Measurements from ENCODE around the gene NAT14. TPM values are rescaled to one million over a fixed set of nuclear protein-coding genes. Genes with fewer than 3 reads are reported as not detected.

The NAT14 gene
- total and polyA plus RNA-seq, 2 donors (not counting 3 experiments of a cell fraction or from before 2014, with no cell fraction given), result 39.1 to 44.7 TPM

DNA sequence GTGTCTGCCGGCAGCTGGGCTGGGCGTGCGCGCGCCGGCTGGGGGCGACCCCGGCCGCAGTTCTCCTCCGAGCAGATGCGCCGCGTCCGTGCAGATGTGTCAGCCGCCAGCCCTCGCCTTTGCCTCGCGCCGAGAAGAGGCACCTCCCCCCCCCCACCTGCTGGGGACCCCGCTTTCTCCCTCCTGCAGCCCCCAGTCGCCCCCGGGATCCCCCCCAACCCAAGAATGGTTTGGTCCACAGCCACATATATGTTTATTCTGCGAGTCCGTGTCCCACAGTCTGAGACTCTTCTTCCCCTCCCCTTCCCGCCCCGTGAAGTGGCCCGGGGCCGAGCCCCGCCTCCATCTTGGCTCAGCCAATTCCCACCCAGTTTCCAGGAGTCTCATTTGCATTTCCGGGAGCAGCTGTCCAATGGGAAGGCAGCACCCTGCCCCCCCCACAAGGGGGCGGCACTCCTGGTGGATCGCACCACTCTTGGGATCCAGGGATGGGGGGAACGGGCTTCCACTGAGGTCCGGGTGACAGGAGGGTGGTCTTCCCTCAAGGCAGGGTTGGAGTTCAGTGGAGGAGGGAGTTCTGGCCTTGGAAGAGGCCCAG lies 32.1 kb upstream of the NAT14 start:
- no TSS peak for BruUV-seq (replicated peaks)
- Histone ChIP-seq H3K4me1 (ENCODE audit: control insufficient read depth, extremely low read depth, insufficient read depth, low read length) (no peaks in the 10 kb centered on the region), H2AFZ (ENCODE audit: low read depth, low read length) (no peak overlapping the region), H3K9ac (replicated peaks; ENCODE audit: extremely low read depth, insufficient read depth, low read length) (no peak overlapping the region), H3K27ac (ENCODE audit: insufficient read depth, low read depth, low read length) (no peak overlapping the region), H3K79me2 (ENCODE audit: control insufficient read depth, insufficient read depth, low read length) (no peaks in the 10 kb centered on the region), H3K36me3 (ENCODE audit: control insufficient read depth in 2 of 2, extremely low read depth in 1 of 2, insufficient read depth in 2 of 2, low read length in 2 of 2) (peaks cover 0 to 3% of the 10 kb centered on the region in 2 experiments), H4K20me1 (replicated peaks; ENCODE audit: control insufficient read depth, extremely low read depth, insufficient read depth, low read length) (no peaks in the 10 kb centered on the region), H3K4me3 (replicated peaks in 1 of 3; ENCODE audit: insufficient read depth in 1 of 3, low read depth in 1 of 3, low read length in 3 of 3) (no peak overlapping the region), H3K4me2 (ENCODE audit: insufficient read depth, low read length) (no peak overlapping the region), H3K9me3 (replicated peaks; ENCODE audit: control insufficient read depth, insufficient read depth, low read length) (no peaks in the 10 kb centered on the region), H3K9me1 (replicated peaks; ENCODE audit: control insufficient read depth, extremely low read depth, insufficient read depth, low read length) (no peaks in the 10 kb centered on the region), H3K27me3 (ENCODE audit: control insufficient read depth in 2 of 2, insufficient read depth in 2 of 2, low read length in 2 of 2) (peaks cover 11 to 21% of the 10 kb centered on the region in 2 experiments)
- intact Hi-C loops (cut with micrococcal nuclease) (no loop called here), dilution Hi-C loops (cut with MboI; ENCODE audit: extremely low pct_ligation_motif_present, low sequenced_read_pairs) (no loop called here)
- CTCF ChIA-PET, result interaction anchor here (1.1 to 1.8 kb wide), 8 partner anchors 9 to 312 kb away, joined by 3 to 27 read pairs (median 4); partner anchors contain the start of gene ISOC2
- DNase-seq (ENCODE audit: low read depth, low spot score), result peak; percentile 59
- TF ChIP-seq POLR2AphosphoS5 (IDR thresholded peaks at IDR 0.05; ENCODE audit: insufficient read depth, low read depth, low read length), result no peak
- TF ChIP-seq GATA2 (IDR thresholded peaks at IDR 0.05; ENCODE audit: insufficient read depth, insufficient read length, low read depth, low read length), result no peak
- no peak for TF ChIP-seq EZH2 (IDR thresholded peaks at IDR 0.05; ENCODE audit: borderline replicate concordance, low read depth, low read length, severe bottlenecking)
- TF ChIP-seq, protein P1, sequence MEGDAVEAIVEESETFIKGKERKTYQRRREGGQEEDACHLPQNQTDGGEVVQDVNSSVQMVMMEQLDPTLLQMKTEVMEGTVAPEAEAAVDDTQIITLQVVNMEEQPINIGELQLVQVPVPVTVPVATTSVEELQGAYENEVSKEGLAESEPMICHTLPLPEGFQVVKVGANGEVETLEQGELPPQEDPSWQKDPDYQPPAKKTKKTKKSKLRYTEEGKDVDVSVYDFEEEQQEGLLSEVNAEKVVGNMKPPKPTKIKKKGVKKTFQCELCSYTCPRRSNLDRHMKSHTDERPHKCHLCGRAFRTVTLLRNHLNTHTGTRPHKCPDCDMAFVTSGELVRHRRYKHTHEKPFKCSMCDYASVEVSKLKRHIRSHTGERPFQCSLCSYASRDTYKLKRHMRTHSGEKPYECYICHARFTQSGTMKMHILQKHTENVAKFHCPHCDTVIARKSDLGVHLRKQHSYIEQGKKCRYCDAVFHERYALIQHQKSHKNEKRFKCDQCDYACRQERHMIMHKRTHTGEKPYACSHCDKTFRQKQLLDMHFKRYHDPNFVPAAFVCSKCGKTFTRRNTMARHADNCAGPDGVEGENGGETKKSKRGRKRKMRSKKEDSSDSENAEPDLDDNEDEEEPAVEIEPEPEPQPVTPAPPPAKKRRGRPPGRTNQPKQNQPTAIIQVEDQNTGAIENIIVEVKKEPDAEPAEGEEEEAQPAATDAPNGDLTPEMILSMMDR (IDR thresholded peaks at IDR 0.05; ENCODE audit: extremely low read depth in 1 of 2, insufficient read depth in 1 of 2, low read depth in 1 of 2, low read length in 2 of 2), result no peak
- TF ChIP-seq JUN (IDR thresholded peaks at IDR 0.05; ENCODE audit: borderline replicate concordance, insufficient read depth, insufficient read length, low read depth), result no peak
- no peak for TF ChIP-seq FOS (IDR thresholded peaks at IDR 0.05; ENCODE audit: borderline replicate concordance, insufficient read depth, low read length)
- no peak for TF ChIP-seq MYC (IDR thresholded peaks at IDR 0.05; ENCODE audit: low read depth, low read length)
- no peak for TF ChIP-seq MAX (IDR thresholded peaks at IDR 0.05; ENCODE audit: insufficient read depth, insufficient read length)
- no peak for TF ChIP-seq POLR2A (IDR thresholded peaks at IDR 0.05; ENCODE audit: low read depth, low read length)
- POLR2A ChIA-PET, result no interaction called here
- peak; percentile 47 for FAIRE-seq
